ENCODE measurements around the gene PPP3CA. TPM values are rescaled to one million over a fixed set of nuclear protein-coding genes. Genes with fewer than 3 reads are reported as not detected.
A peak's percentile ranks its signal among the peaks of the same experiment; 100 is the strongest.

PPP3CA gene
- total and polyA plus RNA-seq, 2 of the 13 experiments (the other 11 are each of a cell fraction or from before 2014, with no cell fraction given), result 4.8 to 13.2 TPM

DNA sequence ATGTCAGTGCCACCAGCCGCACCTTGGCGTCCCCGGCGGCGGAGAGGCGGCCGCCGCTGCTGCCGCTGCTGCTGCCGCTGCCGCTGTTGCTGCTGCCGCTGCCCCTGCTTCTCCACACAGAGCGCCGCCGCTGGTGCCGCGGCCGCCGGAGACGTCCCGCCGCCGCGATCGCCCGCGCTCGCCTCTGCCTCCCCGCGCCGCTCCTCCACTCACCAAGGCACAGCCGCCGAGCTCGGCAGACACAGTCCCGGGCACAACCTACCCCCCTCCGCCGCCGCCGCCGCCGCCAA, at the start of gene PPP3CA (continued):
- TF ChIP-seq GLI4 (CRISPR knock-in tag; IDR thresholded peaks at IDR 0.05; ENCODE audit: borderline replicate concordance) (no peak), ZNF34 (CRISPR knock-in tag; IDR thresholded peaks at IDR 0.05; ENCODE audit: borderline replicate concordance) (no peak), PREB (CRISPR knock-in tag; IDR thresholded peaks at IDR 0.05) (no peak), MYC (CRISPR knock-in tag; IDR thresholded peaks at IDR 0.05; ENCODE audit: borderline replicate concordance) (no peak), KLF11 (CRISPR knock-in tag; IDR thresholded peaks at IDR 0.05) (no peak), FOXK2 (IDR thresholded peaks at IDR 0.05) (no peak), ELF4 (CRISPR knock-in tag; IDR thresholded peaks at IDR 0.05; ENCODE audit: borderline replicate concordance) (no peak), HNRNPK (IDR thresholded peaks at IDR 0.05; ENCODE audit: low read depth, low read length, poor library complexity, severe bottlenecking) (peak; percentile 8), HDAC2 (CRISPR knock-in tag; IDR thresholded peaks at IDR 0.05) (no peak), ZBTB21 (CRISPR knock-in tag; IDR thresholded peaks at IDR 0.05) (no peak), CENPT (CRISPR knock-in tag; IDR thresholded peaks at IDR 0.05; ENCODE audit: low read depth) (0 out of 2 replicates have a peak, but pooled peaks have one; percentile 21), ZFP62 (CRISPR knock-in tag; IDR thresholded peaks at IDR 0.05) (no peak), CCDC6 (CRISPR knock-in tag; IDR thresholded peaks at IDR 0.05) (no peak), RFXANK (CRISPR knock-in tag; IDR thresholded peaks at IDR 0.05) (no peak), PAX8 (CRISPR knock-in tag; IDR thresholded peaks at IDR 0.05; ENCODE audit: borderline replicate concordance) (no peak), ZNF839 (CRISPR knock-in tag; IDR thresholded peaks at IDR 0.05; ENCODE audit: borderline replicate concordance) (no peak), ZBTB8A (CRISPR knock-in tag; IDR thresholded peaks at IDR 0.05; ENCODE audit: borderline replicate concordance, low read depth) (no peak), NFE2L2 (IDR thresholded peaks at IDR 0.05; ENCODE audit: low read length) (no peak), NFRKB (IDR thresholded peaks at IDR 0.05) (no peak), ZNF615 (CRISPR knock-in tag; IDR thresholded peaks at IDR 0.05; ENCODE audit: borderline replicate concordance) (no peak), ZNF292 (CRISPR knock-in tag; IDR thresholded peaks at IDR 0.05; ENCODE audit: borderline replicate concordance, low read depth) (no peak), POLR2A (IDR thresholded peaks at IDR 0.05; ENCODE audit: insufficient read depth in 1 of 2, low read depth in 2 of 2, low read length in 2 of 2) (peak in 1 of 2 experiments; percentile 16; a peak in 1 of 4 replicates)
- TF ChIP-seq, protein P1, sequence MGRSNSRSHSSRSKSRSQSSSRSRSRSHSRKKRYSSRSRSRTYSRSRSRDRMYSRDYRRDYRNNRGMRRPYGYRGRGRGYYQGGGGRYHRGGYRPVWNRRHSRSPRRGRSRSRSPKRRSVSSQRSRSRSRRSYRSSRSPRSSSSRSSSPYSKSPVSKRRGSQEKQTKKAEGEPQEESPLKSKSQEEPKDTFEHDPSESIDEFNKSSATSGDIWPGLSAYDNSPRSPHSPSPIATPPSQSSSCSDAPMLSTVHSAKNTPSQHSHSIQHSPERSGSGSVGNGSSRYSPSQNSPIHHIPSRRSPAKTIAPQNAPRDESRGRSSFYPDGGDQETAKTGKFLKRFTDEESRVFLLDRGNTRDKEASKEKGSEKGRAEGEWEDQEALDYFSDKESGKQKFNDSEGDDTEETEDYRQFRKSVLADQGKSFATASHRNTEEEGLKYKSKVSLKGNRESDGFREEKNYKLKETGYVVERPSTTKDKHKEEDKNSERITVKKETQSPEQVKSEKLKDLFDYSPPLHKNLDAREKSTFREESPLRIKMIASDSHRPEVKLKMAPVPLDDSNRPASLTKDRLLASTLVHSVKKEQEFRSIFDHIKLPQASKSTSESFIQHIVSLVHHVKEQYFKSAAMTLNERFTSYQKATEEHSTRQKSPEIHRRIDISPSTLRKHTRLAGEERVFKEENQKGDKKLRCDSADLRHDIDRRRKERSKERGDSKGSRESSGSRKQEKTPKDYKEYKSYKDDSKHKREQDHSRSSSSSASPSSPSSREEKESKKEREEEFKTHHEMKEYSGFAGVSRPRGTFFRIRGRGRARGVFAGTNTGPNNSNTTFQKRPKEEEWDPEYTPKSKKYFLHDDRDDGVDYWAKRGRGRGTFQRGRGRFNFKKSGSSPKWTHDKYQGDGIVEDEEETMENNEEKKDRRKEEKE (IDR thresholded peaks at IDR 0.05), result no peak
- TF ChIP-seq, protein P2, sequence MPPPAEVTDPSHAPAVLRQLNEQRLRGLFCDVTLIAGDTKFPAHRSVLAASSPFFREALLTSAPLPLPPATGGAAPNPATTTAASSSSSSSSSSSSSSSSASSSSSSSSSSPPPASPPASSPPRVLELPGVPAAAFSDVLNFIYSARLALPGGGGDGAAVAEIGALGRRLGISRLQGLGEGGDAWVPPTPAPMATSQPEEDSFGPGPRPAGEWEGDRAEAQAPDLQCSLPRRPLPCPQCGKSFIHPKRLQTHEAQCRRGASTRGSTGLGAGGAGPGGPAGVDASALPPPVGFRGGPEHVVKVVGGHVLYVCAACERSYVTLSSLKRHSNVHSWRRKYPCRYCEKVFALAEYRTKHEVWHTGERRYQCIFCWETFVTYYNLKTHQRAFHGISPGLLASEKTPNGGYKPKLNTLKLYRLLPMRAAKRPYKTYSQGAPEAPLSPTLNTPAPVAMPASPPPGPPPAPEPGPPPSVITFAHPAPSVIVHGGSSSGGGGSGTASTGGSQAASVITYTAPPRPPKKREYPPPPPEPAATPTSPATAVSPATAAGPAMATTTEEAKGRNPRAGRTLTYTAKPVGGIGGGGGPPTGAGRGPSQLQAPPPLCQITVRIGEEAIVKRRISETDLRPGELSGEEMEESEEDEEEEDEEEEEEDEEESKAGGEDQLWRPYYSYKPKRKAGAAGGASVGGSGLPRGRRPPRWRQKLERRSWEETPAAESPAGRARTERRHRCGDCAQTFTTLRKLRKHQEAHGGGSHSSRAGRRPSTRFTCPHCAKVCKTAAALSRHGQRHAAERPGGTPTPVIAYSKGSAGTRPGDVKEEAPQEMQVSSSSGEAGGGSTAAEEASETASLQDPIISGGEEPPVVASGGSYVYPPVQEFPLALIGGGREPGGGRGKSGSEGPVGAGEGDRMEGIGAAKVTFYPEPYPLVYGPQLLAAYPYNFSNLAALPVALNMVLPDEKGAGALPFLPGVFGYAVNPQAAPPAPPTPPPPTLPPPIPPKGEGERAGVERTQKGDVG (CRISPR knock-in tag; IDR thresholded peaks at IDR 0.05; ENCODE audit: borderline replicate concordance), result no peak
